UCSD-AML1 (cell line): Measurements from ENCODE around the gene PPTC7.
A peak's percentile ranks its signal among the peaks of the same experiment; 100 is the strongest.
"Not testable (repeated sequence)": the region's sequence is repeated elsewhere in the genome, so short reads cannot be mapped to it uniquely, and the experiment has no call there.

ENCODE experiments used
- DNase-seq: peaks from one replicate; lab custom pipeline; 2025; ENCODE audit not compliant: unreplicated experiment; lab: John Stamatoyannopoulos, UW

PPTC7 gene

GRCh38 chr12:110583137-110584059 is at the start of gene PPTC7:
TSS of gene PPTC7 (minus strand) at chr12:110583318. CDS start at chr12:110583031, 287 bp downstream.
- DNase-seq = peak; percentile 96

GRCh38 chr12:110627500-110628195 is 44.5 kb upstream of the PPTC7 start:
- DNase-seq = no peak

- no peak for DNase-seq
These were observed 39.5 kb upstream of the PPTC7 start for GRCh38 chr12:110622582-110622981.

- no peak for DNase-seq
These were observed 36.4 kb upstream of the PPTC7 start for GRCh38 chr12:110619534-110619953.

- no peak for DNase-seq
These were observed 33.5 kb upstream of the PPTC7 start for GRCh38 chr12:110616471-110617115.

- no peak for DNase-seq
These were observed 32.1 kb upstream of the PPTC7 start for GRCh38 chr12:110615171-110615570.

GRCh38 chr12:110613771-110614684 is 30.9 kb upstream of the PPTC7 start, which contains the start of gene TCTN1:
TSS of gene TCTN1 (plus strand) at chr12:110614129. CDS start at chr12:110614183, 54 bp downstream.
- DNase-seq = peak; percentile 95

GRCh38 chr12:110613071-110613770 is 30.1 kb upstream of the PPTC7 start:
- no peak for DNase-seq

GRCh38 chr12:110606253-110606611 is 23.1 kb upstream of the PPTC7 start:
- no peak for DNase-seq

- DNase-seq = peak; percentile 36
These were observed 19.1 kb upstream of the PPTC7 start for GRCh38 chr12:110602085-110602814.

- DNase-seq = no peak
These were observed 17.1 kb upstream of the PPTC7 start for GRCh38 chr12:110600254-110600653.

- DNase-seq = no peak
These were observed 16.2 kb upstream of the PPTC7 start for GRCh38 chr12:110599334-110599733.

GRCh38 chr12:110597885-110598284 is 14.8 kb upstream of the PPTC7 start:
- DNase-seq = no peak

GRCh38 chr12:110592919-110593318 is 9.8 kb upstream of the PPTC7 start:
- not testable (repeated sequence) for DNase-seq

- no peak for DNase-seq
These were observed 9.0 kb upstream of the PPTC7 start for GRCh38 chr12:110592078-110592477.

- DNase-seq = no peak
These were observed 8.4 kb upstream of the PPTC7 start for GRCh38 chr12:110591451-110592051.

- no peak for DNase-seq
These were observed 7.7 kb upstream of the PPTC7 start for GRCh38 chr12:110590806-110591326.

- no peak for DNase-seq
These were observed 6.9 kb upstream of the PPTC7 start for GRCh38 chr12:110590059-110590458.
